Measurements from ENCODE around the gene HMGXB3.

The HMGXB3 gene

DNA sequence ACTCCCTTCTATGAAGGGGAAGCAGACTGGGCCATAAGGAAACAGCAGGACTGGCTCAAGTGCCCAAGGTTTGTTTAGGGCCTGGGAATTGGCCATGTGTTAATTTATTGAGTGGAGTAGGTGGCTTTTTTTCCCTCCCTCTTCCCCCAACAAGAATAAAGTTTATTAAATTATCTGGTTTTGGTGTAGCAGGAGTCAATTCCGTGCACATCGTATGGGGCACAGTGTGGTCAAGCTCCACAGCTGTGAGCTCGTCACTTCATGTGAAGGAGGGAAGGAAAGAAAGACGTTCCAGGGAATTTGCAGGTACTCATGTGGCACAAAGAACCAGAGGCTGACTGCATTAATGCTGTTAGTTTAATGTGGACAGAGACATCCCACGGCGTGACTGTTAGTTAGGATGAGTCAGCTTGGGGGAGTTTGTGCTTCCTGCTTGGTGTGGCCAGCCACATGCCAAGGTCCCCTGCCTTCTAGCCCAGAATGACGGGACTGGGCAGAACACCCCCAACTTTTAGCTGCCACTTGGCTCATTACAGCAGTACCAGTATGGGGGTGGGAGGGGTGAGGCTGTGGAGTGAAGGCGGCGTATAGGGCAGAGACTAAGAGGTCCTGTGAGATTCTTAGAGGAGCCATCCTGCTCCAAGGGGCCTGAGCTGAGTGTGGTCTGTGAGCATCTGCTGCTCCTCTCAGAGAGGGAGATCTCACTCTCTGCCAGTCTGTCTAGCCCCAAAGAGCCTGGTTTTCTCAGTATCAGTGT lies 52.6 kb downstream of the HMGXB3 start:
- DNase-seq (ENCODE audit: low read depth): no peak

DNA sequence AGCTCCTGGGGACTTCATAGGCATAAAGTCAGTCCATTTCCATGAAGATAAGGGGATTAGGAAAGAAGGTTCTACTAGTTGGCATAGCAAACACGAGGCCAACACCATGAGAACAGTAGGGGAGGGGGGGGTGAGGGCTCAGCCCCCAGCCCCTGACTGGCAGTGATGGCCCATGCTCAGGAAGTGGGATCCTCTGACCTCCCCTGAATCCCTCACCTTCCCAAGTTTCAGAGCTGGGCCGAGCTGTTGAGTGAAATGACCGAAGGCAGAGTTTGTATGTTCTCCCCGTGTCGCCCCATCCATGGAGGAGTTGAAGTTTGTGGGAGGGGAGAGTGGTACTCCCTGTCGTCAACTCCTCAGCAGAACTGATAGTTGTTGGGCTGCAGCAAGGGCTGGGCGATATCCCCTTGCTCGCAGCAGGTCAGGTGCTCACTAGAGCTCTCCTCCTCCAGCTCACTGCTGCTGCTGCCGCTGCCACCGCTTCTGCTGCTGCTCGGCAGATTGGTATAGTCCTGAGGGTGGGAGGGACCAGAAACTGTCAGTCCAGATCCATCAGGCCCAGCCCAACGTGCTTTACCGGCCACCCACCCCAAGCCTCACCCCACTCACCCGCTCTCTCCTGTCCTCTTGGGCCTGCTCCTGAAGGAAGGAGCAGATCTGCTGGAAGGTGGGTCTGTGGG lies 53.3 kb downstream of the HMGXB3 start:
- DNase-seq (ENCODE audit: low read depth): no peak

DNA sequence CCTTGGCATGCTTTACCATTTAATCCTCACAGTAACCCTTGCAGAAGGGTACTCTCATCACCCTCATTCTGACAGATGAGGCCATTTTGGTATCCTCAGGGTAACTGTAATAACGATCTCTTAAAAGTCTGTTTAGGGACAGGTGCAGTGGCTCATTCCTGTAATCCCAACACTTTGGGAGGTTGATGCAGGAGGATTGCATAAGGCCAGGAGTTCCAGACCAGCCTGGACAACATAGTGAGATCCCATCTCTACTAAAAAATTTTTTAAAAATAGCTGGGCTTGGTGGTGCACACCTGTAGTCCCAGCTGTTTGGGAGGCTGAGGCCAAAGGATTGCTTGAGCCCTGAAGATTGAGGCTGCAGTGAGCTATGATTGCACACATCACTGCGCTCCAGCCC lies 54.0 kb downstream of the HMGXB3 start:
- no peak for DNase-seq (ENCODE audit: low read depth)

DNA sequence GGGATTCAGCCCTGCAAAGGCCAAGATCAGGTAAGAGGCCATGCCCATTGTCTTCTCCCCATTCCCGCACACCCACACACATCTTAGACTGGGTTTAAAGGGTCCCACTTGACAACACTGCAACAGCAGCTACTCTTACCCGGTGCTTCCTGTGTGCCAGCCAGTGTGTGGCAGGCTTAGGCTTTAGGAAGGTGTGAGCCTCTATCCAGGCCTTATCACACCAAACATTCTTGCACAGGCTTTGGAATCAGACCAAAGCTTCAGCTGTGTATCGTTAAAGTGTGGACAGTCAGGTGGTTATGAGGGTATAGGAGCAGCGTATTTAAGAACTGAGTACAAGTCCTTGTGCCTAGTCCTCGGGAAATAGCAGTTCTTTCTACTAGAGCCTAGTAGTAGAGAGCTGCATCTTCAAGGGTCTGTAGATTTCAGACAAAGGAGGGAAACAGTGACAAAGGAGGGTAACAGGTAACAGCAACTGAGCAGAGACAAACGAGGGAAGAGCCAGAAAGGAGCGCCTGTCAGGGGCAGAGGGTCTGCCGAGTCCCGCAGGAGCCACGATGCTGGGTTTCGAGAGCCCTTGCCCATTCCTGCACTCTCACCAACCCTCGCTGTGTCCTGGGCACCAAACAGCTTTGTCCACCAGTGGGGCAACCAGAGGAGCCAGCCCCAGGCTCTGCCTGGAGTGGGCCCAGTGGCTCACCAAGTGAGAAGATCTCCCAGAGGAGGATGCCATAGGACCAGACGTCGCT lies 55.0 kb downstream of the HMGXB3 start:
- no peak for DNase-seq (ENCODE audit: low read depth)

DNA sequence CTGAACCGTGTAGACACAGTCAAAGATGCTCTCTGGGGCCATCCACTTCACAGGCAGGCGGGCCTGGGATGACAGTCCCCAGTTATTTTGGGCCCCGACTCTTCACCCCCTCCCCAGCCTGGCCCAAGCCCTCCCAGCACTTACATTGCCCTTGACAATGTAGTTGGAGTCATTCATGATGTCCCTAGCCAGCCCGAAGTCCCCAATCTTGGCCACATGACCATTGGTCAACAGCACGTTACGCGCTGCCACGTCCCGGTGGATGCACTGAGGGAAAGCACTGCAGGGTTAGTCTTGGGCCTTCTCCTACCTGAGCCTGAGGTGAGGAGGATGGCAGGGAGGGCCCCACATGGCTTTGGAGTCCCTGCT lies 55.5 kb downstream of the HMGXB3 start:
- DNase-seq (ENCODE audit: low read depth): no peak

DNA sequence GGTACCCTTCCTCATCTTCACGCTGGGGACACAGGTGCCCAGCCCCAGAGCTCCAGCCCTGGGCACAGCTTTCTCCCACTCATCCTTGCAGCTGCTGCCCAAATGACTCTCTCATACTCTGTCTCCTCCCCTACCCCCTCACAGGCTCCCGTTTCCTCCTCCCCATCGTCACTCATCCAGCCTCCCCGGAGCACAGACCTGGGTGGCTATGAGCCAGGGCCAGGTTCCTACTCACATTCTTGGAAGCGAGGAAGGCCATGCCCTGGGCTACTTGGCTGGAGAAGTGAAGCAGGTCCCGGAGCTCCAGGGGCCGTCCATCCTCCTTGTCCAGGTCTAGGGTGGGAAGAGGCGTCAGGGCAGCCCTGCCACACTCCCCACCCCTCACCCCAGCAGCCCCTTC lies 56.5 kb downstream of the HMGXB3 start:
- no peak for DNase-seq (ENCODE audit: low read depth)

DNA sequence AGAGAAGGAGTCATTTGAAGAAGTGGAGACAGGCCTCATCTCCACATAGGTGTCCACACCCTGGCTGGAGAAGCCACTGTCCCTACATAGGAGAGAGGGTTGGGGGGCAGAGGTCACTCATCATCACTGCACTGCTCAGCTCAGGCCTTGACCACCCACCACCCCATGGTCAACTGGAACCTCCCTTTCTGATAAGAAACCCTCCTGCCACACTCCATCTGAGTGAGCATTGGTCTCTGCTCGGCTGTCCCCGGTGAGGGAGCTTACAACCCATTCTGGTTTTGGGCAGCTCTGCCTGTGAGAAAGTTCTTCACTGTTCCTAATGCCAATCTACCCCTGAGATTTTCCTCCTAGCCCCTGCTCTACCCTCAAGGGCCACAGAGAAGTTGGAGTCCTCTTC lies 57.0 kb downstream of the HMGXB3 start:
- DNase-seq (ENCODE audit: low read depth): no peak

DNA sequence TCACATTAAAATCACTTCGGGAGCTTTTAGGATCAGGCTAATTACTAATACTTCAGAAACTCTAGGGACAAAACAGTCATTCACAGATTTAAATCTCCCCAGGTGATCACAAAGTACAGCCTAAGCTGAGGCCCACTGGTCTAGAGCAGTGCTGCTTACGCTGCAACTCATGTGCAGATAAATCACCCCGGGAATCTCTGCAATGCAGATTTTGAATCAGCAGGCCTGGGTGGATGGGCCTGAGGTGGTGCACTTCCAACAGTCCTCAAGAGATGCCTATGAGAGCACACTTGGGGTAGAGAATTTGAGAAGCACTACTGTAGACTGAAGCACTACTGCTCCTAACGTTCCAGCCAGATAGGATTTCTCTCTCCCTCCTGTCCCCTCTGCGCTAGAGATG lies 57.5 kb downstream of the HMGXB3 start:
- no peak for DNase-seq (ENCODE audit: low read depth)

DNA sequence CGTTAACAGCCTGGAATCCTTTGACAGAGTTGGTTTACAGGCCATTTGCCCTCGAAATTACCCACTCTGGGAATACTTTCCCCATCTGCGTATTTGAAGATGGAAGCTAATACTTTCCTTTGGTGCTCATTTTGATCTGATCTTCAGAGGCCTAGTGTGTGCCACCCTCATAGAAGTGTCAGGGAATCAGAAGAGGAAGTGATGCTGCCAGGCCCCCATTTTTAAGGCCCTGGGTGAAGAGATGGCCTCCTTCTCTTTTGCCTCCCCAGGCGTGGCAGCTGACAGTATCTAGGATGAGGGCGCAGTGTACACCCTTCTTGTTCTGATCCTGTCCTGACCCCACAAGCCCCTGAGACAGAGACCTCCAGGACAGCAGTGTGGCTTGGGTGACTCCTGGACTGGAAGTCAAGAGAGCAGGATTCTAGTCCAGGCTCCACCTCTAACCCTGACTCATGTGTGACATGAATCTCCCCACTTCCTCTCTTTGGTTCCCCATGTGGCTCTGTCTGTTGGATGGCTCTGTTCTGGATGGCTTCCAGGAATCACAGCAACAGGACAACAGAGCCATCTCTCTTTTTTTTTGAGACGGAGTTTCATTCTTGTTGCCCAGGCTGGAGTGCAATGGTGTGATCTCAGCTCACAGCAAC lies 58.1 kb downstream of the HMGXB3 start:
- DNase-seq (ENCODE audit: low read depth): no peak

DNA sequence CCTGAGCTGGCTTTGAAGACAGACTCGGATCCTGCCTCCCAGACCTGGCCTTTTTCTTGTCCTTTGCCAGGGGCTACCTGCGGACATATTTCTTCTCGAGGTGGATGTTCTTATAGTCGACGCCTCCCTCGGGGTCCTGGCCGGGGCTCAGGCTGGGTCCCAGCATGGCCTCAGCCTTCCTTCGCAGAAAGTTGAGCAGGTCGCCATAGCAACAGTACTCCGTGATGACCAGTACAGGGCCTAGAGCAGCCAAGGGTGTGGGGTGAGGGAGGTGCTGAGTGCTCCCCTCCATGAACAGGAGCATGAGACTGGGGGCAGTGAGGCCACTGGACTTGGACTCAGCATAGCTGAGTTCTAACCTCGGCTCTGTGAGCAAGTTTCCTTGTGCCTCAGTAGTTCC lies 59.1 kb downstream of the HMGXB3 start:
- DNase-seq (ENCODE audit: low read depth): no peak

DNA sequence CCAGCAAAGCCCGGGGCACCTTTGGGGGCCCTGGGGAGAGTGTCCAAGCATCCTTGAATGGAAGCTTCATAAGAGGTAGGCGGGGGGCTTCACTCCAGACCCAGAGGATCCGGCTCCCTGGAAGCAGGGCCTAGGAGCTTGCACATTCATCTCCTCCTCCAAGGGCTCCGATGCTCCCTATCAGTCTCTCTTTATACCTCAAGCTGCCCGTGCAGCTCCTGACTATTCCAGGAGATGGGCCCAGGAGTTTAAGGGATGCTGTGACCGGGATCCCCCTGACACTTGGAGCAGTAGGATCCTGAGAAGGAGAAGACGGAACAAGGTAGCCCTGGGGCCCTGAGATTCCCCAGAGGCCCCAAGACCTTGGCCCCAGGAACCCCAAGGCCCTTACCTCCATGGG lies 59.9 kb downstream of the HMGXB3 start:
- DNase-seq (ENCODE audit: low read depth): no peak

DNA sequence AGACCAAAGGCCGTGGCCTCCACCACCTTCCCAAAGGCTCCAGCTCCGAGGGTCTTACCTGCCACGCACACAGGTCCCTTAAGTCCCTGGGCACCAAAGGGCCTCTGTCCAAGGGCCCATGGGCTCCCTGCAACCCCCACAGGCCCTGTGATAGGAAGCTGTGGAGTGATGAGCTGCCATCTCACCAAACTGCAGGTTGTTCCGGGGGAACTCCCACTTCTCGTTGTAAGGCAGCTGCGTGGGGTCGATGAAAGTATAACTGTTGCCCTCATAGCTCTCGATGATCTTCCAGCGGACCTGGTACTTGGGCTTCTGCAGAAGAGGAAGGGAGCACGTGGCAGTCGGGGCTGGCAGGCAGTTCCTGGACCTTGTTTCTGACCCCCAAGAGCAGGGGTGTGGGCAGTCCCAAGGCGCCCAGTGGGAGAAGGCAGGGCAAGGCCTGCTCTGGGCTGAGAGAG lies 61.0 kb downstream of the HMGXB3 start:
- DNase-seq (ENCODE audit: low read depth): no peak

DNA sequence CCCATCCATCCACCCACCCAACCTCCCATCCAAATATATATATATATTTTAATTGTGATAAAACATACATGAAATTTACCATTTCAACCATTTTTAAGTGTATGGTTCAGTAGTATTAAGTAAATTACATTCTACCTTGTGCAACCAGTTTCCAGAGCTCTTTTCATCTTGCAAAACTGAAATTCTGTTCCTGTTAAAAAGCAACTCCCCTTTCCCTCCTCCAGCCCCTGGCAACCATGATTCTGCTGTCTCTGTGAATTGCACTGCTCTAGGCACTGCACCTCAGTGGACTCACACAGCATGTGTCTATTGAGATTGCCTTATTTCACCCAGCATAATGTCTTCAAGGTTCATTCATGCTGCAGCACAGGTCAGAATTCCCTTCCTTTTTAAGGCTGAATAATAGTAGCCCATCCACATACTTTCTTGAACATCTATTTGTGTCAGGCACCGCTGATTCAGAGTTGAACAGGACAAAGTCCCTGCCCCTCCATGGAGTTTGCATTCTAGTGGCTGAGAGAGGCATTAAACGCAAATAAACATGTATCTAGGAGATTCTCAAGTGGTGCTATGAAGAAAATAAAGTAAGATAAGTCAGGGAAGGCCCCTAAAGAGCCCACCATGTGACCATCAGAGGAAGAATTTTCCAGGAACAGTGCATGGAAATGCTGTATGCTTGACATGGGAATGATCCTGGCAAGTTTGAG lies 61.8 kb downstream of the HMGXB3 start:
- no peak for DNase-seq (ENCODE audit: low read depth)

DNA sequence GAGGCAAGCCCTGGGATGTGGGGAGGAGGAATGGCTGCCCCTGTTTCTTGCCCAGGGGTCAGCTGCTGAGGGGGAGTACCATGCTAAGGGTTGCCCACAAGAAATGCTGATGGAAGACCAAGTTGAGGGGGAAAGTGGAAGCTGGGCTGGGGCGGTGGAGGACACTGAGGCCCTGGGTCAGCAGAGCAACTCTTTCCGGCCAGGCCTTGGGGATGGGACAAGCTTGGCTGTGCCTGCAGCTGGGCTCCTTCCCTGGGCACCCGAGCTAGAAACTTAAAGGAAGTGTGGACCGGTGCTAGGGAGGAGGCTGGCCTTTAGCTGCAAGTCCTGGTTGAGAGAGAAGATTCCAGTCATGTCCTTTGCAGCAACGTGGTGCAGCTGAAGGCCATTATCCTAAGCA lies 63.1 kb downstream of the HMGXB3 start:
- DNase-seq (ENCODE audit: low read depth): no peak

DNA sequence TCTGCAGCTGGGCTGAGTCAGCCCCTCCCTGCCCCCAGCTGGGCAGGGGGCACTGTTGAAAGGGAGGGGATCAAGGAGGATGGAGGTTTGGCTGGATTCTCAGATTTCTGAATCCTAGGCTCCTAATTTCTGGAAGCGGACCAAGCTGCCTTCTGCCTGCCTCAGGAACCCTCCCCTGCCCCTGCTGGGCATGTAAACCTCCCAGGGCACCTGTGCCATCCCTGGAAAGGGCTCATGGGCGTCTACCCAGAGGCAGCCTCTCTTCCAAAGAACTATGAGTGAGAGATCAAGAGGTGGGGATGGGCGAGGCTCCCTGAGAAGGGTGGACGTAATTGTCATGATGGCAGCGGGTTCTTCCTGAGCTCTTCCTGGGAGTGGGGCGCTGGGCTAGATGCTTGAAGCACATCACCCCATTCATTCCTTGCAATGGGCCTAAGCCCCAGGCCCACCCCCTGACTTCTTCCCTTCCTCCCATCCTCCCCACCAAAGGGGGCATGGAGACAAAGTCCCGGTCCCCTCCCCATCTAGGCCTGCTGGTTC lies 64.2 kb downstream of the HMGXB3 start:
- DNase-seq (ENCODE audit: low read depth): no peak

DNA sequence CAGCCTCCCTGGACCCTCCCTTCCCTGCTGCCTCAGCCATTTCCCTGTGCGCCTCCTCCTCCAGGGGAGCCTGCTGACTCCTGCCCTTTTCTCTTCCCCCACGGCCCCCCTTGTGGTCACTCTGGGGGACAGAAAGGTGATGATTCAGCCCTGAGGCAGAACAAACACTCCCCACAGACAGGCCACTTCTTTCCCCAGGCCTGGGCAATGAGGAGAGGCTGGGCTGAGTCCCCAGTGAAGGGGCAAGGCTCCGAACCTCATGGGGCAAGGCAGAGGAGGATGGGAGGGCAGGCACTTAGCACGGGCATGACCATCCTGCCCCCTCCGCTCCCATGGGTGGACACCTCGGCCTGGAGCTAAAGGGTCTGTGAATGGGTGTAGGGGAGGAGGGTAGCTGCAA lies 64.8 kb downstream of the HMGXB3 start:
- no peak for DNase-seq (ENCODE audit: low read depth)

DNA sequence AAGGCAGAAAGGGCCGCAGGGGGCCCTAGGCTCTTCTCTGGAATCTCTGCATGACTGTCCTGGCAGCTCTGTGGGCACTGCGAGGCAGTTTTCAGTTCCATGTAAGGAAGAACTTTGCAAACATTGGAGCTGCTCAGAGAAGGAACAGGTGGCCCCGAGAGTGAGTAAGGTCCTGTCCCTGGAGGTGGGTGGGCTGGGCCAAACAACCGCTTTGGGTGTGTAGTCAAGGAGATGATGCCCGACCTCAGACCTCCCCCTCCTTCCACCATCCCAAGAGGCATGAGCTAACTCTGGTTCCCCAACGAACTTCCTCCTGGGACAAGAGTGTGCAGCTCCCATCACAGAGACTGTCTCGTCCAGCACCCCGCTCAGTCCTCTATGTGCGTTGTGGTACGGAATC lies 65.3 kb downstream of the HMGXB3 start:
- no peak for DNase-seq (ENCODE audit: low read depth)

DNA sequence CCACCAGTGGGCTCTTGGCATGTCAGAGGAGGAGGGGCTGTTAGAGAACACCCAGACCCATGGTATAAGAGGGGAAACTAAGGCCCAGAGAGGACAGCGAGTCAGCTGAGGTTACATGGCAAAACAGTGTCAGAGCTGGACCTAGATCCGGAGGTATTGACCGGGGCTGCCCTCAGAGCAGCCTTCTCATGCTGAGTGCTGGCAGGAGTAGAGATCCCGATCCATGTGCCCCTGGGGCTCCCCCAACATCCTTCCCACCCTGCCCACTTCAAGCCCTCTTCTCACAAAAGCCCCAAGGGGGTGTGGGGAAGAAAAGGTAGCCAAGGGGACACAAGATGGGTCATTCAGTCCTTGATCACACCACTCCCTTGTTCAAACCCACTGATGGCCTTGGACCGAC lies 65.9 kb downstream of the HMGXB3 start:
- DNase-seq (ENCODE audit: low read depth): no peak

DNA sequence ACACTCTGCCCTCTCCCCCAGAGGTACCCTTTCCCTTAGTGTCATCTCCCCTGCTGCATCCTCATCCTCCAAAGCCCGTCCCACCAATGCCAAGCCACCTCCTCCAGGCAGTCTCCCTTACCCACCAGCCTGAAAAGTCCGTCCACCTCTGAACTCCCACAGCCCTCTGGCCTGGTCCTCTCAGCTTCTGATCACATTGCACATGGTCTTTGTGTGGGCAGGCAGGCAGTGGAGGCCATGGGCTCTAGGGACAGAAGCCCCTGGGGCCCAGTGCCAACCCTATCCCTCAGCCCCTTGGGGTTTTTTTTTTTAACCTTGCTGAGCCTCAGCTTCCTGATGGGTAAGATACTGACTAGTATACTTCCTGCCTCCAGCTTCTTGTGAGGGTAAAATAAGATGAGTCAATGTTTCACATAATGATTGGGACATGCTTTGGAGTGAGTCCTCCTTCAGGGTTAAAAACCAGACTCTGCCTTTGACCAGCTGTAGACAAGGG lies 66.4 kb downstream of the HMGXB3 start:
- no peak for DNase-seq (ENCODE audit: low read depth)

DNA sequence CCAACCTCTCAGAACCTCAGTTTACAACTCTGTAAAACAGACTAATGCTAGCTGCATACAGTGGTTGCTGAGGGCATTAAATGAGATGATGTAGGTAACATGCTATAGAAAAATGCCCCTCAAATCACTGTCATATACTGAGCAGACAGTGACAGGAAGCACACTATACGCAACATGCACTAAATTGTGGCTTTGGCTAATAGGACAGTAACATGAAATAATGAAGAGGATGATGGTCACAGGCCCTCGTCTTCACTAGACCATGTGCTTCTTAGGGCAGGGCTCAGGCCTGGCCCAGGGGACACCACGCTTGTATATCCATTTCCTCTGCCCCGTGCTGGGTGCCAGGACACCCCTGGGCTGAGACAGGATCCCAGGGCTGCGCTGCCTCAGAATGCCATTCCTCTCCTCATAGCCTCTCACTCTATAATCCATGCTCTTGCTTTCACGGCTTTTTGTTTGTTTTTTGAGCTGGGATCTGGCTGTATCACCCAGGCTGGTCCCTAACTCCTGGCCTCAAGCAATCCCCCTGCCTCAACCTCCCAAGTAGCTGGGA lies 66.9 kb downstream of the HMGXB3 start:
- no peak for DNase-seq (ENCODE audit: low read depth)

DNA sequence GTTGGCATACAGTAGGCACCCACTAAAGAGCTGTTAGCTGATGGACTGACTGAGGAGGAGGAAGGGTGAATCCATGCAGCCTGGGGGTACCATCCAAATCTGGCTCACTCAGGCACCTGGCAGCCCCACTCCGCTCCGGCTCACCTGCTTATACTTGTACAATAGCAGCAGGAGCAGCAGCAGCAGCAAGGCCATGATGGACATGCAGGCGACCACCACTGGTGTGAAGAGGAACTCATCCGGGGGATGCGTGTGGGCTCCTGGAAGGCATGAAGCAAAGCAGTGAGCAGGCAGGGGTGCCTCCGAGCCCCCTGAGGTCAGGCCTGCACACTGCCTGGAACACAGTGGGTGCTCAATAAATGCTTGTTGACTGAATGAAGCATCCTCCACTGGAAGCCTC lies 67.5 kb downstream of the HMGXB3 start:
- no peak for DNase-seq (ENCODE audit: low read depth)
